ENCODE measurements around the gene MAPK4. TPM values are rescaled to one million over a fixed set of nuclear protein-coding genes. Genes with fewer than 3 reads are reported as not detected.
"Not testable (repeated sequence)": the region's sequence is repeated elsewhere in the genome, so short reads cannot be mapped to it uniquely, and the experiment has no call there.

Gene MAPK4
- total RNA-seq, 1 donor from 2014 or later = 16.3 TPM

DNA sequence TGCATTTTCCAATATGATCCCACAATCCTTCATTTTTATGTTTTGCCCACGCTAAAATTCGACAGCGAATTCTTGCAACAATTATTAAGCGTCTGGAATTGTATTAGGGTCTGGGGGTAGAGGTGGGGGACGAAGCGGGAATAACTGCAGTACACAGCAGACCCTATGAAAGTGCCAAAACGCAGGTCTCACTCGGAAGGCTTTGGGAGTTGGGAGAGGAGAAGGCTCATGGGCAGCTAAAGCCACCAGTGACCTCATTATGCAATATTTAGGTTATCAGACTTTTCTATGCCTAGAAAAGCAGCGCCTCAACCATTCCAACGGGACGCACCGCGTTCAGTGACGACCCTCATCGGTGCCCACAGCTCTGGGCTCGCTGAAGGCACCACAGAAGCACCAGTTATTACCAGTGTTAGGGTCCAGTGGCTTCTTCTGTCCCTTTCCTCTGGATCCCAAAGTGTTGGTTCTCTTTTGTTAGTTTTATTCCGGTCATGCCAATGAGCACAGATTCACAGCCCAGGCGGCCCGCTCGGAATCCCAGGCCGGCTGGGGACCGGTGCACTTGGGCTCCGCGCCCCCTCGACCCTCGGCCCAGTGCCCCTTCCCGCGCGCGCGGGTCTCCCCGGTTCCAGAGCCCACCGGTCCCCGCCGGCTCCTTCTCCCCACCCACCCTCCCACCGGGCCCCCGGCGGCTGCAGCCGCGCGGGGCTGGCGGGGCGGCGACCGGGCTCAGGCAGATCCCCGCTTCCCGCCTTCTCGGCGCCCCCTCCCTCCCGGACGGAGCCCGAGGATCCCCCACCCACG, 737 bp upstream of the MAPK4 start:
- Mint-ChIP-seq H3K27me3 (peaks cover 28% of the 10 kb centered on the region), H3K4me3 (ENCODE audit: low read depth) (peak overlapping the region; percentile 79), H3K27ac (peak overlapping the region; percentile 84)

DNA sequence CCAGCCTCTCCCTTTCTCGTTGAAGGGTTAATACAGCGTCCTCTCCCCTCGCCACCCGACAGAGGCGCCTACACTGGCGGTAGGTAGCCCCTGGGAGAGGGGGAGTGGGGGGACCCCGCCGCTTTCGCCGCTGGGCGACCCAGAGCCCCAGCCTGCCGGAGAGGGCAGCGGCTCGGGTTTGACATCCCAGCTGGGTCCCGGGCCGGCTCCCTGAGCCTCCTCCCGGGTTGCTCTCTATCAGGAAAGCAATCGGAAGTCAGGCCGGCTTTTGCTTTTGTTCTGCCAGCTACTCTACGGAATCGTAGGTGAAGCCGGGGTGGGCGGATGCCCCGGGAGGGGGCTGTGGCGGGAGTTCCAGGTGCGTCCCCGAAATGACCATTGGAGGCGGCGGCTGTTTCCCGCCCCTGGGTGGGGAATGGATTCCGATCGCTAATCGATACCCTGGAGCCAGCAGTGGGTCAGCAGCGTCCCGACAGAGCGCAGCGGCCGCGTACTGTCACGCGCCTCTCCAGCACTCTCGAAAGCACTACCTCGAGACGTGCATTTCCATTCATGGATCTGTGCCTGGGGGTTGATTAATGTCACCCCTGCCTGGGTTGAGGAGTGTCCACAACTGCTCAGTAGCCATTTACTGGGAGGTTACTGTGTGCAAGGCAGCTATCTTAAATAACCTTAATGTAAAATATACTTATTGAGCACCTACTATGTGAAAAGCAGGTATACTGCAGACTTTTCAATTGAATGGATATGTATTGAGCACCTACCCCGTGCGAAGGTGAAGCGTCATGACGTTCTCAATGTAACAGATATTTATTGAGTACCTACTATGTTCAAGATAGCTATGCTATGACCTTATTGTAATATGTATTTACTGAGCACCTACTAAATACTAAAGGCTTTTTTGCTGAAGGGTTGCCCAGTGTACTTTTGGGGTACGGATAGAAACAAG, 1.1 kb downstream of the MAPK4 start:
- H3K4me1 Mint-ChIP-seq (ENCODE audit: low read depth) = peaks cover 14% of the 10 kb centered on the region
- H3K4me3 Mint-ChIP-seq (ENCODE audit: low read depth) = peak overlapping the region; percentile 80
- H3K27me3 Mint-ChIP-seq = peaks cover 20% of the 10 kb centered on the region

More for the DNA sequence above, 737 bp upstream of the MAPK4 start:
- no peak for TF ChIP-seq CTCF (IDR thresholded peaks at IDR 0.05; ENCODE audit: unreplicated experiment)
- Mint-ChIP-seq H3K36me3 (ENCODE audit: insufficient read depth) (peaks cover 2% of the 10 kb centered on the region), H3K9me3 (ENCODE audit: low read depth) (peaks cover 13% of the 10 kb centered on the region), H3K4me1 (ENCODE audit: low read depth) (peaks cover 14% of the 10 kb centered on the region)
- no peak for DNase-seq (ENCODE audit: low spot score, unreplicated experiment)

GRCh38 chr18:50562258-50562657, 2.4 kb downstream of the MAPK4 start:
- Mint-ChIP-seq H3K4me1 (ENCODE audit: low read depth) (peaks cover 16% of the 10 kb centered on the region), H3K27me3 (peaks cover 16% of the 10 kb centered on the region), H3K4me3 (ENCODE audit: low read depth) (peak overlapping the region; percentile 10)
- H3K36me3 Mint-ChIP-seq (ENCODE audit: insufficient read depth); H3K27ac Mint-ChIP-seq; DNase-seq (ENCODE audit: low spot score, unreplicated experiment); H3K9me3 Mint-ChIP-seq (ENCODE audit: low read depth): not testable (repeated sequence)

More for the DNA sequence above, 1.1 kb downstream of the MAPK4 start:
- H3K9me3 Mint-ChIP-seq (ENCODE audit: low read depth) = peaks cover 2% of the 10 kb centered on the region
- peak overlapping the region; percentile 83 for H3K27ac Mint-ChIP-seq
- DNase-seq (ENCODE audit: low spot score, unreplicated experiment) = peak; percentile 37
- H3K36me3 Mint-ChIP-seq (ENCODE audit: insufficient read depth) = no peaks in the 10 kb centered on the region
- no peak for TF ChIP-seq CTCF (IDR thresholded peaks at IDR 0.05; ENCODE audit: unreplicated experiment)

DNA sequence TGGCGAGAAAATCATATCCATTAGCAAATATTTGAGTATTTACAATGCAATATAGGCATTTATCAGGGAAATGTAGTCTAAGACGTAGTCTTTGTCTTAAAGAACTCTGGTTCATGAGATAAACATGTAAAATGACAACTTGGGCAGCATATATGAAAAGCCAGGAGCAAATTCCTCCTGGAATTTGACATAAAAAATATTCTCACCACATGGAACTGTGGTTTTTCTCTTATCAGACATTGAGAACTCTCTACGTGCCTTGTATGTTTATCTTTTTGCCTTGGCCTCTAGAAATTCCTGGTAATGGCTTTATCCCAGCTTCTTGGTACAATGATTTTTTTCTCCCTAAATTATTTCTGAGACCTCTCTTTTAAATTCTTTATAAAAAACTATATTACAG, 2.8 kb downstream of the MAPK4 start:
- H3K4me1 Mint-ChIP-seq (ENCODE audit: low read depth) = peaks cover 16% of the 10 kb centered on the region
- H3K27me3 Mint-ChIP-seq = peaks cover 16% of the 10 kb centered on the region
- no peaks in the 10 kb centered on the region for H3K36me3 Mint-ChIP-seq (ENCODE audit: insufficient read depth)
- no peaks in the 10 kb centered on the region for H3K9me3 Mint-ChIP-seq (ENCODE audit: low read depth)
- no peak for DNase-seq (ENCODE audit: low spot score, unreplicated experiment)
- no peak overlapping the region for H3K4me3 Mint-ChIP-seq (ENCODE audit: low read depth)
- H3K27ac Mint-ChIP-seq = no peak overlapping the region
- TF ChIP-seq CTCF (IDR thresholded peaks at IDR 0.05; ENCODE audit: unreplicated experiment) = no peak

GRCh38 chr18:50563376-50563775, 3.5 kb downstream of the MAPK4 start:
- no peak for DNase-seq (ENCODE audit: low spot score, unreplicated experiment)
- Mint-ChIP-seq H3K27me3 (peaks cover 13% of the 10 kb centered on the region), H3K27ac (no peak overlapping the region), H3K4me3 (ENCODE audit: low read depth) (no peak overlapping the region), H3K4me1 (ENCODE audit: low read depth) (peaks cover 16% of the 10 kb centered on the region), H3K9me3 (ENCODE audit: low read depth) (peaks cover under 1% of the 10 kb centered on the region), H3K36me3 (ENCODE audit: insufficient read depth) (peaks cover under 1% of the 10 kb centered on the region)
- no peak for TF ChIP-seq CTCF (IDR thresholded peaks at IDR 0.05; ENCODE audit: unreplicated experiment)

All from progenitor cell of endocrine pancreas (in vitro differentiated cells).